Measurements from ENCODE around the gene EPHA6.

The EPHA6 gene

GRCh38 chr3:96813820-96814650 is at the start of gene EPHA6:
Gene EPHA6 (plus strand): TSS chr3:96814594.
- peak; percentile 80 for DNase-seq (ENCODE audit: low spot score)

- DNase-seq (ENCODE audit: low spot score) = no peak
Measured at GRCh38 chr3:96776818-96777217, 37.6 kb upstream of the EPHA6 start.

- DNase-seq (ENCODE audit: low spot score) = no peak
Measured at GRCh38 chr3:96779810-96780209, 34.6 kb upstream of the EPHA6 start.

GRCh38 chr3:96796101-96796500 is 18.3 kb upstream of the EPHA6 start:
- DNase-seq (ENCODE audit: low spot score) = no peak

- DNase-seq (ENCODE audit: low spot score) = no peak
Measured at GRCh38 chr3:96803870-96804269, 10.5 kb upstream of the EPHA6 start.

- no peak for DNase-seq (ENCODE audit: low spot score)
Measured at GRCh38 chr3:96806341-96806740, 8.1 kb upstream of the EPHA6 start.

DNA sequence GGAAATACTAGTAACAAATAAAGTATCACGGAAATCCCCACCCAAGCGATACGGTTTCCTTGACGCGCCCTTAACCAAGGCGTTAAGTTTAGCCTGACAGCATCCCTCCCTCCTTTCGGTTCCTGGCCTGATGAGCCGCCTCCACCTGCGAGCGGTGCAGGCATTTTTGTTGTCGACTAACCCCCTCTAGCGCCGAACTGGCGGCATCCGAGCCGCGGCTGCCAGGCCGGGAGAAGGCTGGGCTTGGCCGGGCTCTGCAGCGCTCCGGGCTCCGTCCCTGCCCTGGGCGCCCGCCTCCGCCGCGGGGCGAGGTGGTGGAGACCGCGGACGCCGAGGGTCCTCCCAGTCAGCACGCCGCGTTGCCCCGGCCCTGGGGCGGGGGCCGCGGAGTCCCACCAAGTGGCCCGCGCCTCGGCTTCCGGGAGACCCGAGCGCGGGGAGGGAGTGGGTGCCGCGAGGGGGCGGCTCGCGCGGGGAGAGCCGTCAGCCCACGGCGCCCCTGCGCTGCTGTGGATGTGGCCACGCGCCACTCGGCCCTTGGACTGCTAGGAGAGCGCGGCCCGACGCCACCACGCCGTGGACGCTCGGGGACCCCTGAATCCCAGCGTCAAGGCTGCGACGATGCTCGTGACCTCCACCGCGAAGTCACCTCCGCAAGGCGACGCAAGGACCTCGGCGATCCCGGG is 1.1 kb upstream of the EPHA6 start:
- peak; percentile 90 for DNase-seq (ENCODE audit: low spot score)

- no peak for DNase-seq (ENCODE audit: low spot score)
Measured at GRCh38 chr3:96814651-96815567, 515 bp downstream of the EPHA6 start.

DNA sequence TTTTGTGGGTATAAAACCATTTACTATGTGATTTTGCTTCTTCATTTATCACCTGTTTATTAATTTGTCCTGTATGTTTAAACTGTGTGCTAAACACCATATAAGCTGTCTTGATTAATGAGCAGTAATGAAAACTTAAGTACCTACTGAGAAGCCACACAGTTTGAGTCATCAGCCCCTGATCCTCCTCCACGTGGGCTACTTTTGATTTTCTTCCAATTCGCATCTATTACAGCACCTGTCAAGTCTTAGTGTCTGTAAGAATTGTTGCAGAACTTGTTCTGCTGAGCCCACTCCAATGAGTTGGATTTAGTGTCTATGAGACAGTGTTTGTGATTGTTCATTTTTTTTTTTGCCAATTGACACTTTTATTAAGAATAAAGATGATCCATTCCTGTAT is 16.8 kb downstream of the EPHA6 start:
- DNase-seq (ENCODE audit: low spot score) = no peak

DNA sequence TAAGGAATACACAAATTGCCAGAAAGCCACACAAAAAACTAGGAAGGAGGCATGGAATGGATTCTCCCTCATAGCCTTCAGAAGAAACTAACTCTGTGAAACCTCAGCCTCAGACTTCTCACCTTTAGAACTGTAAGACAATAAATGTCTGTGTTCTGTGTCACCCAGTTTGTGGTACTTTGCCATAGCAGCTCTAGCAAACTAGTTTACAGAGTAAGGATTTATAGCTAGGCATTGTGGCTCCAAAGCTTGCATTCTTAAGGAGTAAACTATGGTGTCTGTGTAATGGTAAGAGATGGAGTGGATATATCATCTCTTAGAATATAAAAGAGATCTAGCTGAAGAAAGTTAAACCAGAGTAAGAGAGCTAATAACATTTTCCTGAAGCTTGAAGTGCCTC is 18.9 kb downstream of the EPHA6 start:
- no peak for DNase-seq (ENCODE audit: low spot score)

- no peak for DNase-seq (ENCODE audit: low spot score)
Measured at GRCh38 chr3:96836153-96836915, 21.9 kb downstream of the EPHA6 start.

GRCh38 chr3:96843505-96844203 is 29.3 kb downstream of the EPHA6 start:
- DNase-seq (ENCODE audit: low spot score) = no peak

GRCh38 chr3:96844204-96844514 is 29.8 kb downstream of the EPHA6 start:
- DNase-seq (ENCODE audit: low spot score) = no peak

DNA sequence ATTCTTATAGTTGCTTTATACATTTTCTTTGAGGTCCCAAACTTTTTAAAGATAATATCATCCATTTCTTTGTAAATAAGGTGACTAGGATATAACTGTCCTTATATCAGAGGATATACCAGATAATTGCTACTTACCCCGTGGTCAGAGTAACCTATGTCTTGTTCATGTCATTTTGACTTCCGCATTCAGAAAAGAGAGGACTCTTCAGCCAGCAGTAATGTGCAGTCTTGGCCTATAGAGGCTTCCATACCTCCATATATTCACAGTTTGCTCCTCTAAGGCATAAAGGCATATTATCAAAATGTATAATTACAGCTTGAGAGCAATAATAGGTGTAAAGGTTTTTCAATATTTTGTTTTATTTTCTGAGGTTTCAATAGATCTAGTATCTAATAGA is 38.5 kb downstream of the EPHA6 start:
- DNase-seq (ENCODE audit: low spot score) = no peak

GRCh38 chr3:96860882-96861281 is 46.5 kb downstream of the EPHA6 start:
- no peak for DNase-seq (ENCODE audit: low spot score)

- DNase-seq (ENCODE audit: low spot score) = peak; percentile 37
Measured at GRCh38 chr3:96863129-96863740, 48.8 kb downstream of the EPHA6 start.

DNA sequence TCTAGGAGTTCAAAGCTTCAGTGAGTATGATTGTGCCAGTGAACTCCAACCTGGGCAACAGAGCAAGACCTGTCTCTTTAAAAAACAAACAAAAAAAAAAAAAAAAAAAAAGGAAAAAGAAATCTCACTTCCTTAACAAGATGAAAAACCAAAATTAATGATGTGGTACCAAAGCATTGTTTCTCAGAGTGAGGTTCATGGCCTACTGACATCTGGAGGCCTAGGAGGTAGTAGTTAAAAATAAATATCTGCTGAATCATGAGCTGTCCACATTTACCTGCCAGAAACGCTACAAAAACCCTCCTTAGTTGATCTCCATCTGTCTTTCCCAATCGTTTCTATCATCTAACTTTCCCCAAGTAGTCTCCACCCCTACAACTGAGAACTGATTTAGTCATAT is 51.2 kb downstream of the EPHA6 start:
- no peak for DNase-seq (ENCODE audit: low spot score)

GRCh38 chr3:96869316-96869715 is 54.9 kb downstream of the EPHA6 start:
- no peak for DNase-seq (ENCODE audit: low spot score)

DNA sequence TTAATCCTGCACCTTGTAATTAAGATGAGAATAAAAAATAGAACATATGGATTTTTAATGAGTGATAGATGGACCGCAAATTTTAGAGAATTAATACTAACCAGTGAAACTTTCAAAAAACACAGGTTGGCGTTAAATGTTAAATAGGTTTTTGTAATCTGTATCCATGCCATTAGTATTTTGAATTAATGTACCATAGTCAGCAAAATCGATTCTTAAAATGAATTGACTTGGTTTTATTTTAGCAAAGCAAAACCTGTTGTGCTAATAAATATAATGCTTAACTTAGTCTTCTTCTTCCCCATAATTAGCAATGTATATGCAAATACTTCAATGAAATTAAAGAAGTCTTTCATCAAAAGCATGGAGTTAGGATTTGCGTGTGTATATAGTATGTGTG is 63.1 kb downstream of the EPHA6 start:
- no peak for DNase-seq (ENCODE audit: low spot score)

DNA sequence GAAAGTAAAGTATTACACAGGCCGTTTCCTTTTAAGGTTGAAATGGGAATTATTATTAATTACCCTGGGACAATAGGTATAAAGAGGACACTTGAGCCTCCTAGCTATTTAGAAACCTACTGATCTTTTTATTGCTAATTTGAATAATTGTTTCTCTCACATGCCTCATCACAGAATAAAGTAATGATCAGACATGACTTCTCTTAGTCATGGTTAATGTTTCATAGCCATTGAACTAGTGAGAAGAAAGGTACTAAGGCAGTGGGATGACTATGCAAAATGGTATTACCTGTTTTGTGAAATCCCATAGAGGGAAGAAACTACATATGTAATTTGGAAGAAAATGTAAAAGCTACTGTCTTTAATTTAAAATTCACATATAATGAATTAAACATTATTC is 85.6 kb downstream of the EPHA6 start:
- no peak for DNase-seq (ENCODE audit: low spot score)

DNA sequence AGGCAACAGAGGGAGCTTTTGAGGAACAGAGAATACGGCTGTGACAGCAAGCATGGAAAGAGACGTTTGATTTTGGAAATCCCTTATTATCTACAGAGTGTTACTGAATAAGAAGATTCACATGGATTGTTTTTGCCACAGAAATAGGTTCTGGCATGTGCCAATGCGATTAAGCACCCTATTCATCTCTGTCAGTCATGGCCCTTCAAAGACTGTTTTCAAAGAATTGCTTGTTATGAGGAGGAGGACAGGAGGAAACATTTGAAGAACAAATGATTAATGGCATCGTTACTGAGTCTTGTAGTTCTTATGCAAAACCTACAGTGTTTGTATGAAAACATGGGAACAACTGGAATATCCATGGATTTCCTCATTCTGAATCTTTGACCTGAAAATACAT is 86.2 kb downstream of the EPHA6 start:
- no peak for DNase-seq (ENCODE audit: low spot score)
